Panc1 (cell line): ENCODE data around the gene TMED10. TPM values are rescaled to one million over a fixed set of nuclear protein-coding genes. Genes with fewer than 3 reads are reported as not detected.
A peak's percentile ranks its signal among the peaks of the same experiment; 100 is the strongest.

ENCODE experiments used
- ATAC-seq: fragments of 200-7000 bp; cut with Tn5 transposase; 2 replicates; pipeline ENCODE4 v1.9.1; 2020; ENCODE audit warnings: mild to moderate bottlenecking, moderate library complexity
- BruUV-seq: library from RNA; stranded (reverse); fragments of 400-500 nt; replicated peaks from 2 replicates; lab custom pipeline; 2021; lab: Mats Ljungman, UMichigan
- CTCF ChIA-PET: fragments of 300-600 bp; sonication (Branson Sonifier 250); formaldehyde crosslinking; loops from one replicate; lab custom pipeline; 2022; ENCODE audit warnings: antibody characterized with exemption; lab: Charles Lee
- POLR2A ChIA-PET: fragments of 300-600 bp; sonication (Branson Sonifier 250); formaldehyde crosslinking; loops from one replicate; lab custom pipeline; 2022; ENCODE audit warnings: antibody characterized with exemption; lab: Charles Lee
- DNase-seq: peaks from one replicate; pipeline ENCODE4 v3.0.0-alpha.2; 2010; ENCODE audit warnings: low read depth, low spot score
- H3K27ac ChIP-seq: 2 replicates; pipeline ENCODE4 v1.5.1; 2011; ENCODE audit warnings: mild to moderate bottlenecking, low read length, inconsistent platforms
- H3K27me3 ChIP-seq: fragments of 200-500 bp; sonication (Bioruptor generic); 2 replicates; pipeline ENCODE4 v1.6.0; 2014; ENCODE audit warnings: low read length, inconsistent platforms; ENCODE audit not compliant: control insufficient read depth, insufficient read depth
- H3K36me3 ChIP-seq: fragments of 200-500 bp; sonication (Bioruptor generic); 2 replicates; pipeline ENCODE4 v1.5.1; 2014; ENCODE audit warnings: inconsistent platforms, mild to moderate bottlenecking, low read length, moderate library complexity; ENCODE audit not compliant: control insufficient read depth, insufficient read depth
- H3K4me1 ChIP-seq: 2 replicates; pipeline ENCODE4 v1.5.1; 2011; ENCODE audit warnings: inconsistent platforms, mild to moderate bottlenecking, low read length, moderate library complexity; ENCODE audit not compliant: control insufficient read depth, insufficient read depth
- H3K4me3 ChIP-seq, 2 experiments: 2 replicates each; pipeline ENCODE4 v1.5.1; 2011 to 2012; ENCODE audit warnings: low read depth in 2 of 2, low read length in 2 of 2, mild to moderate bottlenecking in 2 of 2, inconsistent platforms in 1 of 2, moderate library complexity in 1 of 2
- H3K9me3 ChIP-seq: fragments of 200-500 bp; sonication (Bioruptor generic); 2 replicates; pipeline ENCODE4 v1.5.1; 2014; ENCODE audit warnings: low read depth, mild to moderate bottlenecking, inconsistent platforms, low read length, moderate library complexity; ENCODE audit not compliant: control insufficient read depth, insufficient read depth
- CTCF ChIP-seq: fragments of 450-650 bp; IDR thresholded peaks from 2 replicates; pipeline ENCODE4 v1.5.1; 2017; ENCODE audit warnings: mild to moderate bottlenecking
- POLR2AphosphoS5 ChIP-seq: IDR thresholded peaks from 2 replicates; pipeline ENCODE4 v1.6.1; 2012; ENCODE audit warnings: mild to moderate bottlenecking, low read depth, low read length, moderate library complexity
- REST ChIP-seq, 2 experiments: IDR thresholded peaks; 2 replicates each; pipeline ENCODE4 v1.6.1; 2011 to 2012; ENCODE audit warnings: low read depth in 2 of 2, control low read depth in 1 of 2, low read length in 1 of 2, mild to moderate bottlenecking in 1 of 2, moderate library complexity in 1 of 2; ENCODE audit not compliant: insufficient read depth in 1 of 2
- SIN3A ChIP-seq: IDR thresholded peaks from 2 replicates; pipeline ENCODE4 v1.6.1; 2012; ENCODE audit warnings: low read depth, mild to moderate bottlenecking, low read length, moderate library complexity, borderline replicate concordance; ENCODE audit not compliant: insufficient read depth
- TCF7L2 ChIP-seq: IDR thresholded peaks from 2 replicates; pipeline ENCODE4 v1.6.1; 2011; ENCODE audit warnings: mild to moderate bottlenecking, low read depth, low read length, inconsistent platforms
- in situ Hi-C: cut with HindIII; loops from 2 replicates; pipeline ENCODE4 v1.10.0; 2016; ENCODE audit warnings: low sequenced_read_pairs, low pct_unique_long_range_greater_than_20kb
- intact Hi-C: fragments of 100-400 bp; cut with micrococcal nuclease; formaldehyde crosslinking; loops from one replicate; pipeline ENCODE4 v1.10.0; 2022; ENCODE audit not compliant: unreplicated experiment
- total RNA-seq: library from RNA; stranded (reverse); gene quantifications from one replicate; pipeline ENCODE4 v1.2.1, GENCODE V29; 2021; ENCODE audit not compliant: unreplicated experiment

TMED10 gene
- total RNA-seq, 1 experiment from 2014 or later: 183 TPM

- ChIA-PET CTCF (no interaction called here), POLR2A (no interaction called here)
- Histone ChIP-seq H3K4me1 (no peaks in the 10 kb centered on the region), H3K27me3 (no peaks in the 10 kb centered on the region), H3K9me3 (no peaks in the 10 kb centered on the region), H3K27ac (no peak overlapping the region), H3K36me3 (no peaks in the 10 kb centered on the region; the same call in 1 of the 2 replicates), H3K4me3 (no peak overlapping the region)
- intact Hi-C loops (no loop called here), in situ Hi-C loops (no loop called here)
- no TSS peak for BruUV-seq
- no peak for ATAC-seq
- DNase-seq: no peak
- TF ChIP-seq TCF7L2 (no peak), CTCF (no peak), REST (IDR thresholded peaks at IDR 0.05; ENCODE audit: insufficient read depth in 1 of 2, low read depth in 2 of 2, low read length in 1 of 2) (no peak), SIN3A (no peak), POLR2AphosphoS5 (no peak)
Measured at GRCh38 chr14:75142494-75142893, 33.9 kb downstream of the TMED10 start.

GRCh38 chr14:75141967-75142366, 34.4 kb downstream of the TMED10 start:
- POLR2A ChIA-PET: no interaction called here
- no peaks in the 10 kb centered on the region; the same call in 1 of the 2 replicates for H3K36me3 ChIP-seq
- no peak for DNase-seq
- intact Hi-C loops (no loop called here), in situ Hi-C loops (no loop called here)
- TF ChIP-seq REST (IDR thresholded peaks at IDR 0.05; ENCODE audit: insufficient read depth in 1 of 2, low read depth in 2 of 2, low read length in 1 of 2) (no peak), SIN3A (no peak), CTCF (peak; percentile 20; the same call in 1 of the 2 replicates), POLR2AphosphoS5 (no peak), TCF7L2 (no peak)
- CTCF ChIA-PET: no interaction called here
- no peaks in the 10 kb centered on the region for H3K9me3 ChIP-seq
- no peak for ATAC-seq
- no peak overlapping the region for H3K27ac ChIP-seq
- H3K27me3 ChIP-seq: no peaks in the 10 kb centered on the region
- H3K4me1 ChIP-seq: no peaks in the 10 kb centered on the region
- BruUV-seq: no TSS peak
- no peak overlapping the region for H3K4me3 ChIP-seq
